HTERT RPE-1 (cell line): ENCODE measurements around the gene TMPRSS6.

Experiments
- in situ Hi-C: fragments of 300-500 bp; cut with MboI; formaldehyde crosslinking; loops from 4 replicates; pipeline ENCODE4 v1.14.3; 2020; ENCODE audit warnings: low sequenced_read_pairs

The TMPRSS6 gene

DNA sequence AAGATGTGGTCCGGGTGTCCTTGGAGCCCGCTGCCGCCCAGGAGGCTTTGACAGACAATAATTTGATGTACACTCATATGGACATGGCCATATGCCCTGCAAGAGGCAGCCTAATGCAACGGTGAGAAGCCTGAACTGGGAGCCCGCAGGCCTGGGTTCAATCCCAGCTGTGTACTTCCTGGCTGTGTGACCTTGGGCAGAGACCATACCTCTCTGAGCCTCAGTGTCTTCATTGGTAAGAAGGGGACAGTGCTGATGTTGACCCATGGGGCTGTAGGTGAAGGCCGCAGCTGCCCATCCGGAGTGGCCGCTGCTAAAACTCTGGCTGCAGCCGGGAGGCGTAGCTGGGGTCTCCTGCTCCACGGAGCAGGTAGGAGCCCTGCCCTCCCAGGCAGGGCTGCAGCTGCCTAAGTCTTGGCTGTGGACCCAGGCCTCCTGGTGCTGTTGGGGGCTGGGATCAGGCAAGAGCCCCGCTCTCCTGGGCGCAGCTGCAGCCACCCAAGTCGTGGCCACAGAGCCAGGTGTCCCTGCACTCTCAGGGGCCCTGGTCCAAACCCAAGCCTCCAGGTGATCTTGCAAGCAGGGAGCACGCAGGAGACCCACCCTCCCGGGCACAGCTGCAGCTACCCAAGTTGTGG lies 31.3 kb upstream of the TMPRSS6 start:
- in situ Hi-C loops: no loop called here

DNA sequence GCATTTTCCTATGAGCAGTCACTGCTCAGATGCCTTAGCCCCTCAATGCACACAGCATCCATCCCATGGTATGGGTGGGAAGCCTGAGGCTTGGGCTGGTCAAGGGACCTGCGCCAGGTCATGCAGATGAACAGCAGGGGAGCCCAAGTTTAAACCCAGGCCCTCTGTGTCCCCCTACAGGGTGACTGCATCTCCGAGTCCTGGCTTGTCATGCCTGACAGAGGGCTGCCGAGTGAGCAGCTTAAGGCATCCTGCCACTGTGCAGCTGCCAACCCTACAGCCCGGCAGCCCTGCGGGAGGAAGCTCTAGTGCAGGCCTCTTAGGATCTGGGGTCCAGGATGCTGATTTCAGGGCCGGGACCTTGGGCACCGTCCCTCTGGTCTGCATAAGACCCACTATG lies 30.2 kb upstream of the TMPRSS6 start:
- in situ Hi-C loops: no loop called here

DNA sequence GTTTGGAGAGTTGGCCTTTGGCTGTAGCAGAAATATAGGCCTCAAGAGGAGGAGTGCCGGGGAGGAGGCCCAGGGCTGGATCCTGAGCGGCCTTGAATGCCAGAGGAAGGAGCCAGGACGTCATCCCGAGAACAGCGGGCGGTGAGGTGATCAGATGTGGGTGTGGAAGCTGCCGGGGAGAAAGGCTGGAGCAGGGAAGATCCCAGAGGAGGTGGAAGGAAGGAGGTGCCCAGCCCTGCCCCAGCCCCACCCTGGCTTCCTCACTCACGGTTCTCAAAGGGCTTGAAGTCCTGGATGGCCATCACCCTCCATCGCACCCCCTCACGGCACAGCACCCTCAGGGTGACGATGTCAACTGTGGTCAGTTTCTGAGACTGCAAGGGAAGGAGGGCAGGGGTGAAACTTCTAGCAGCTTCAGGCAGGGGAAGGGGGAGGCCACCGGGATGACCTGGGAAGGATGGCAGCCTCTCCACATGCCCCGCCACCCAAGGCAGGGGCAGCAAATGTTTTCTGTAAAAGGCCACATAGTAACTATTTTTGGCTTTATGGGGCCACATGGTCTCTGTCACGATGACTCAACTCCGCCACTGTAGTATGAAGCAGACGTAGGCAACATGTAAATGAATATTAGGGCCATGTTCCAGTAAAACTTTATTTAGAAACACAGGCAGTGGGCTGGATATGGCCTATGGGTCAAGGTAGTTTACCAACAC lies 29.5 kb upstream of the TMPRSS6 start:
- in situ Hi-C loops: no loop called here

DNA sequence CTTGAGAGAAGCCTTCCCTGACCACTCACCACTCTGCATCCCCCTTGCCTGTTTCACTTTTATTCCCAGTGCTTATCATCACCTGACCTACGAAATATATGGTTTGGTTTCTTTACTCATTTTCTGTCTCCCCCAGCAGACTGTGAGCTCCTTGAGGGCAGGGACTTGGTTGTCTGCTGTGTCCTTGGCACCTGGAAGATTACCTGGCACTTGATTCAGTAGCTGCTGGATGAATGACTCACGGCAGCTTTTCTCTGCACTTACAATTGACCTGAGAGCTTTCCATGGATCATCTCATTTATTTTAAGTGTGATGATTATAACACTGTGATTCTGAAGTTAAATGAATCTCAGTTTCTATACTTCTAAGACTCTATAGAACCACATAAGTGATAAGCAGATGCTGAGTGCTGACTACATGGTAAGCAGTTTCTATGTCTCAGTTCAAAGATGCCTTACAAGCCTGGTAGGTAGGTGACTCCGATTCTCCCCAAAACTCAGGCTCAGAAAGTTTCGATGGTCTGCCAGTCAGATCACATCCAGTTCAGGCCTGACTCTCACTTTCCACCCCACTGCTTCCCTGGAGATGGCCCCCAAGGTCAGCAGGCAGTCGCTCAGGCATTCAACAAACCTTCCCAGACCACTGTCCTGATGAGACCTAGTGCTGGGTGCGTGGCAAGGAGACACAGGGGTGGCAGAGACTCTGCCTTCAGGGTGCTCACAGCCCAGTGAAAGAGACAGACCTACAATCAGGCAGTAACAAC lies 28.6 kb upstream of the TMPRSS6 start:
- in situ Hi-C loops: no loop called here

DNA sequence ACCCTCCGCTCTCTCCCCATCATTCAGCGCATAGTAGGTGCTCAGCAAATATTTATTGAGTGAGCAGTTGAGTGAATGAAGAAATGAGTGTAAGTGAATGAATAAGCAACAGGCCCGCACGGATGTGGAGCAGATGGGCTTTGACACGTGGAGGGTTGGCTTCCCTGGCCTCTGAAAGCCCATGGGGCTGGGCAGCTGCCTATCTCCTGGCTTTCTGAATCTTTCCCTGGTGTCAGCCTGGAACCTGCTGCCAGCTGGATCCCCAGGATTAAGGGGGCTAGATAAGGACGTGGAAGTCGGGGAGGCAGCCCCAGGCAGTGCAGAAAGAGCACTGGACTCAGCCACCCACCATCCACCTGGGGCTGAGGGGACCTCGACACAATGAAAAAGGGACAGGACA lies 27.6 kb upstream of the TMPRSS6 start:
- in situ Hi-C loops: no loop called here

DNA sequence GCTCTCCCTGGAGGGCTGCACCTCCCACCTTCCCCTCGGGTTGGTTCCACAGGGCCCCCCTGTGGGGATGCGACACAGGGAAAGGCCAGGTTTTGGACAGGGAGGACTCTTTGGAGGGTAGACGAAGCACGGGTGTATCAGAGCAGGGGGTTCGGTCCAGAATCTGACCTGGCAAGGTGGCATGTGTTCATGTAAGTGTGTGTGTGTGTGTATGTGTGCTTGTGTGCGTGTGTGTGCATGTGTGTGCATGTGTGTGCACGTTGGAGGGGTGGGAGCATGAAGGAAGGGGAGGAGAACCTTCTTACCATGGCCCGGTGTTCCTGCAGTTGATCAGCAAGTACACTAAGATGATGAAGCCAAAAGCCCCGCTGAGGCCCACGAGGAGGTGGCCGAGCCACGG lies 25.5 kb upstream of the TMPRSS6 start:
- in situ Hi-C loops: no loop called here

DNA sequence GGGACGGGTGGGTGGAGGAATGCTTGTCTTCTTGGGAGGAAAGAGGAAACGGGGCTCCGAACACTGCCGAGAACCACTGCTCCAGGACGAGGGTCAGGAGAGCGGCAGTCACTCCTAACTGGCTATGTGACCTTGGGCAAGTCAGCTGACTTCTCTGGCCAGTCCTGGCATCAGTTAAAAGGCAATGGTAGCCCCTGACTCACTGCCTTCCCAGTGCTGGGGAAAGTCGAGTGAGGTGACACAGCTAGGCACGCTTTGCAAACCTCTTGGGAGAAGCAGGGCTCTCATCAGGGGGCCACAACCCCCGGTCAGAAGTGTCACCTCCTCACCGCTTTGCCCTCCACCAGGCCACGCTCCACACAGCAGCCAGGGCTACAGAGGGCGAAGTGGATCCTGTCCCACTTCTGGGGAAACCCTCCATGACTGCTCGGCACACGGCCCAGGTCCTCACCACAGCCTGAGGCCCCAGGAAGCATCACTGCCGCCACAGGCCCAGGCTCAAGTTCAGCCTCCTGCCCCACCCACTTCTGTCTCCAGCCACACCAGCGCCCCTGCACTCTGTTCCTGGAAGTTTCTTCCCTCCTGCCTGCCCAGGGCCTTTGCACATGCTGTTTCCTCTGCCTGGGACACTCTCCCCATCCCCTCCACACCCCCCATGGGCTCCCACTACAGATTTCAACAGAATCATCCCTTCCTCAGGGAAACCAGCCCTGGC lies 23.9 kb upstream of the TMPRSS6 start:
- in situ Hi-C loops: no loop called here

DNA sequence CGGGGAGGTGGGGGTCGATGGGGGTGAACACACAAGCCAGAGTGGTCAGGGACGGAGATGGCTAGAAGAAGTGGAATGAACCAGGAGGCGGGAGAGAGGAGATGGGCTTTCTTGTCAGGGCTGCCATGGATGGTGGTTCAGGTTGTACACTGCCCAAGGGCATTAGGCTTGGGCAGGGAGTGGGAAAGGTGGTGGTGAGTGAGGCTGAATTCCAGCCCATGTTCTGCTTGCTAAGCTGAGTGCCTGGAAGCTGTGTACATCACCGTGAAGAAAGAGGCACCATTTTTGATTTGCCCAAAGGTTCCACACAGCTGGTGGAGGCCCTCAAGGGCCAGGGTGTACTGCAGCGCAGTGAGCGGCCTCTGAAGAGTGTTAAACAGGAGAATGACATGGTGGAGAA lies 23.3 kb upstream of the TMPRSS6 start:
- in situ Hi-C loops: no loop called here

DNA sequence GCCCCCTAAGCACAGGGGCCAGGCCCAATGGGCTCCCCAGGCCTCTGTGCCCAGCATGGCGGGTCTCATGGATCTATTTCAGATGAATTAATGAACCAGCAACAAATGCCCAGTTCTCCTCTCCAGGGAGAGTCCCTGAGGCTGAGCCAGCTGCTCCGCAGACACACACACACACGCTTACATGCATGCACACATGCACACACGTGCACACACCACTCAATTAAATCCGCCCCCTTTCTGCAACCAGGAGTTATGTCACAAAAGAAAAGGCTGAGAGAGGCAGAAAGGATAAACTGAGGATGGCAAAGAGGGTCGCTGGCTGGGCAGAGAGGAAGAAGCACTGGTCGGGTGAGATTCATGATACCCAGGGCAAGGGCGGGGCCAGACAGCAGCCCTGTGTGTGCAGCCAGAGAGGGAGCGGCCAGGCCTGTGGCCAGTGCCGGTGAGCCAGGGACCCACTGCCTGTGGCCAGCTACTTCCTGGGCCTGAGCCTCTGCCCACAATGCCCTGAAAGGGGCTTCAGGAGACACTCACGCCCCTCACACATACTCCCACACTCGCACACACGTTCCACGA lies 20.4 kb upstream of the TMPRSS6 start:
- in situ Hi-C loops: no loop called here

DNA sequence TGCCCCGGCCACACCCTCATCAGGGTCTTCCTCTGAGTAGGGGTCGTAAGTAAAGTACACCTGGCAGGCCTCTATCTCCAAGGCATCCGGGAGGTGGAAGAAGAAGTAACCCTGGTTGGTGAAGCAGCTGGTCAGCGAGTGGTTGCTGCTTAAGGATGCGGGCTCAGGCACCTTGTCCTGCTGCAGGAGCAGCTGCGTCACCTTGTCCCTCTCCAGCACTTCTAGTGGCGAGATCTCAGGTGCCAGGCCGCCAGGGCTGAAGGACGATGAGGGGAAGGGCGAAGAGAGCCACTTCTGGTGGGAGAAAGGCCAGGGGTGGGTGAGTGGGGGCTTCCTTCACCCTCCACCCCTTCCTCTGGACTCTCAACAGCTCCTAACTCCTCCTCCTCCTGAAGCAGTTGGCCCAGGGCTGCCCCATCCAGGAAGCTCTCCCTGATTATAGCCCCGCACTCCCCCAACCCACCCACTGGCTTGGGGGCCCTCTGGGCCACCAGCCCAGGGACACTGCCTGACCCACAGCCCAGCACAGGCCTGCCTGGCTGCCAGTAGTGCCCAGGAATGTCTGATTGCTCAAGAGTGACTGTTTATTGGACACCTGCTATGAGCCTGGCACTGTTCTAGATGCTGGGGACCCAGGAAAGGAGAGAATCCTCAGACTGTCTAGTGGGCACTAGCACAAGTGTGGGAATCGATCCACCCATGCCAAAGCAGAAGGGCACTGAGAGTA lies 19.2 kb upstream of the TMPRSS6 start:
- in situ Hi-C loops: no loop called here

DNA sequence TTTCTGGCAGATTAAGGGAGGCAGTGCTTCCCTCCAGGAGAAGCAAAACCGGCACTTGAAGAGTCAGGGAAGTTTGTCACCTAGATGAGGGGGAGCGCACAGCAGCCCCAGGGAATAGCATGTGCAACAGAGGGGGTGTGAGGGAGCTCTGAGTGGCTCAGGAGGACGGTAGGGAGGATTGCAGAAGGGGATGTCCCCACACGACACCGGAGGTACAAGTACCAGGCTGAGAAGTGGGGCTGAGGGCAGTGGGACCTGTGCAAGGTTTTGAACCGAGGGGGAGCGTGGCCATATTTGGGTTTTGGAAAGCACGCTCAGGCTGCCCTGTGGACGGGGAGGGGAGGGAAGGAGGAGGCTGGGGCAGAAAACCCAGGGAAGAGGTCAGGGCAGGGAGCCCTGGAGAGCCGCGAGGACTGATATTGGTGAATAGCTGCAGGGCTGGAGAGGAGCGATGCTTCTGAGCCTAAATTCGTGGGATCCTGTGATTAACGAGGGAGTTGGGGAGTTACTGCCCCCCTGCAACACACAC lies 17.9 kb upstream of the TMPRSS6 start:
- in situ Hi-C loops: no loop called here

DNA sequence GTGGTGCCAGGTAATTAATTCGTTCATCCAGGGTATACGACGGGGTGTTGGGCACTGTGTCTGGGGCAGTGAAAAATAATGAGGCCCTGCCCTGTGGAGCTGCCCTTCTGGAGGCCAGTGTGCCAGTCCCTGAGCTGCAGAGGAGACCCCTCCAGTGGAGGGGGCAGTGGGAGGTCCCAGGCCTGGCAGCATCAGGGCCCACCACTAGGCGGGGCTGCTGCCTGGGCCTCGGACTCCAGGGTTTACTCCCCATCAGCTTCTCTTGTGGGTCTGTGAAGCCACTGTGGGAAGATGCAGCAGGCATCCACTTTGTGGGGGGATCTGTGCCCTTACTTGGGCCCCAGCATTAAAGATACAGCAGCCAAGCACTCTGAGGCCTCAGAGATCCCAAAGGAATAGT lies 17.4 kb upstream of the TMPRSS6 start:
- in situ Hi-C loops: no loop called here

DNA sequence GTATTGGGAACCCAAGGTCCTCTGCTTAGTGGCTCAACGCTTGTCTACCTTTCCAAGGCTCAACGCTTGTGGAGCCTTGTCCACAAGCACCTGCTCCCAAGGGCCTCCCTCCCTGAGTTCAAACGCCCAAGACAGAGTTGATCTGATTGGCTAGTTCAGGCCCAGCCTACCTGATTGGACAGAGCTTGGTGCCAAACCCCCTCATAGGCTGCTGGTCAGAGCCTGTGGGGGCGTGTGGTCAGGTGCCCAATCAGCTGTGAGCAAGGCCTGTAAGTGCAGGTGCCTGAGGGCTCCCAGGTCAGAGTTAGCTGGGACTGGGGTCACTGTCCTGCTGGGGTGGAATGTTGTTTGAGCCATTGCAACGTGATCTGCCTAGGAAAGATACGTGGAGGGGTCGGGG lies 16.9 kb upstream of the TMPRSS6 start:
- in situ Hi-C loops: no loop called here

DNA sequence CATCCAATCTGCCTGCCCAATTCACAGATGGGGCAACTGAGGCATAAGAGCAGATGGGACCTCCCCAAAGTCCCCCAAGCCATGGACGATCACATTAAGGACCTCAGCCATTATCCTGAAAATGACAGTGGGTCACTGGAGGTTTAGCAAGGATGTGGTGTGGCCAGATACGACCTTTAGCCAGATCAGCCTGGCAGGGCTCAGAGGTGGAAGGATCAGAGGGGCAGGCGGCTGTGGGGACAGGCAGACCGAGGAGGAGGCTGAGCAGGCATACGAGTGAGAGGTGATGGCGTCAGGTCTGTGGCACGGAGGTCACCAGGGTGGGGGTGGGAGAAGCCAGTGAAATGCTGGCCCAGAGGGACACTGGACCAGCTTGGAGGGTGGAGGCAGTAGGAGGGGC lies 14.1 kb upstream of the TMPRSS6 start:
- in situ Hi-C loops: no loop called here

DNA sequence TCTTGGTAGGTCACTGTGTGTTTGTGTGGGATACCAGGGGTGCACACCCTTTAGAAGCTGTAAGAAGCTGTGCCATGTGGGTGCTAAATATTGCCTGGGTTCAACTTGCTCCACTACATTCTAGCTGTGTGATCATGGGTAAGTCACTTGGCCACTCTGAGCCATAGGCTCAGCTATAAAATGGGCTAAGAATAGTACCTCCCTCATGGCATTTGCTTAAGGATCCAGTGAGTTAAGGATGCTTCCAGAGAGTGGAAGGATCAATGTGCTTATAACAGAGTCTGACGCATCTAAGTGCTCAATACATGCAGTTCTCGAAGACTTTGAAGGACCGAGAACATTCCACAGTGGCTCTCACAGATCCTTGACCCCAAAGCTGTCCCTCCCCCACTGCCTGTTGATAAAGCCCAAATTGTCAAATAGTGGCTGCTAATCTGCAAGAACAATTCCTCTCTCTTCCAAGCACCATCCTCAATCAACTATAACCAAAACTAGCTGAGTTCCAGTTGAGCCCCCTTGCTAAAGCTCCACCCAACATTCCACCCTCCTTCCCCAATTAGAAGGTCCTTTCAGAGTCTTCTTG lies 13.2 kb upstream of the TMPRSS6 start:
- in situ Hi-C loops: no loop called here

DNA sequence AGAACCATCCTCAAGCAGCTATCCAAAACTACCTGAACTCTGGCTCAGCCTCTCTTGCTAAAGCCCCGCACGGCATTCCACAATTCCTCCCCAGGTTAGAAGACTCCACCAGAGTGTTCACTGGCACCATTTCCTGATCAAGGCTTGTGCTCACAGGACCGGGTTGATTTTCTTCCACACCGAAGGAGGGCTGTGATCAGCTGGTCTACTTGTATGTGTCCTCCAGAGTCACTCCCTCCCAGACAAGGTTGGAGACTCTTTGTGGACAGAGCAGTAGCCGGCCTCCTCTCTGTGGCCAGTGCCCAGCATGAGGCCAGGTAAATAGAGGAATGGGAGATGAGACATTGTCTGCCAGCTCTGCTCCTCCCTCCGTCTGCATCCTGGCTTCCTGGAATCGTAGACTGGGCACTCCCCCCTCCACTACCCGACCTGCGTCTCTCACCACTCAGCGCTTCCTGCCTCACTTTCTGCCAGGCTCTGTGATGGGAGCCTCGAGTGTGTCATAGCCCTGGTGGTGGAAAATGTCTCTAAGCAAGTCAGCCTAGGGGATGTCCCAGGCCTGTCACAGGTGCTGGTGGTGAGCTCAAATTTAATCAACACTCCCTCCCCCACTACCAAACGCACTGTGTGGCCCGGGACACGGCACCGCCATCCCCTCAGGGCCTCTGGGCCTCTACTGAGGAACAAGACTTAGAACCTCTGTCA lies 12.5 kb upstream of the TMPRSS6 start:
- in situ Hi-C loops: no loop called here

DNA sequence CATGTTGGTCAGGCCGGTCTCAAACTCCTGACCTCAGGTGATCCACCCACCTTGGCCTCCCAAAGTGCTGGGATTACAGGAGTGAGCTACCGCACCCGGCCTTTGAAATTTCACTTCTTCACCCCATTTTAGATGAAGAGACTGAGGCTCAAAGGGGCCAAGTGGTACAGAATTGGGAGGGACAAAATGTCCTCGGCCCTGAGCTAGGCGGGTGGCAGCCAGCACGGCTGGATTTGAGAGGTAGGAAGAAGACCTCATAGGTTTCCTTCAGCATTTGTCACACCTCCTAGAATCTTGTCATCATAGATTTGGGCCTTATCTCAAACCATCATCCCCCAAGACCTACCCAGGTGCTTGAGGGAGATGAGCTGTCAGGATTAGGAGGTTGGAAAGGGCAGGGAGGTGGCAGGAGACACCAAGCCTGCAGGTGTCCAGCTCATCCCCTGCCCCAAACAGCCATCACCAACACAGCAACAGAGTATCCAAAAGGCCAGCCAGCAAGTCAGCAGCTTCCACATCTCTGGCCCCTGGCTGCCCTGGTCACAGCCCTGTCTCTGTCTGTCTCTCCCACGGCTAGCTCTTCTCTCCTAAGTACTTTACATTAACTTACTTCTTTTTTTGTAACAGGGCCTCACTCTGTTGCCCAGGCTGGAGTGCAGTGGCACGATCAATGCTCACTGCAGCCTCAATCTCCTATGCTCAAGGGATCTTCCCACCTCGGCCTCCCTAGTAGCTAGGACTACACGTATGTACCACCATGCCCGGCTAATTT lies 11.2 kb upstream of the TMPRSS6 start:
- in situ Hi-C loops: no loop called here

DNA sequence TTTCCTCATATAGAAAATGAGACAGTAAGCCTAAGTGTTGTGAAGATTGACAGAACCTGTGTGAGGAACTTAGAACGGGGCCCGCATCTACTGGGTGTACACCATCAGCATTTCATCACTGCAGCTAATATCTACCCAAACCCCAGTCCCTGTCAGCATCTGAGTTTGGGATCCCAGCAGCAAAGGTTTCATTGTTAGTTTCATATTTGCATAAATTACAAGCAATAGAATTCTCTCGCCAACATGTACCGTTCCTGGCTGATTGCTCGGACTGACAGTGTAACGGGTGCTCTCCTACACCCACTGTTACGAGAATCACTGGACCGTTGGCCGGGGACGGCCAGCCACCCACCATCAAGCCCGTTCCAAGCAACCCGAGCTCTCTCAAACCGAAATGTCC lies 10.4 kb upstream of the TMPRSS6 start:
- in situ Hi-C loops: no loop called here

DNA sequence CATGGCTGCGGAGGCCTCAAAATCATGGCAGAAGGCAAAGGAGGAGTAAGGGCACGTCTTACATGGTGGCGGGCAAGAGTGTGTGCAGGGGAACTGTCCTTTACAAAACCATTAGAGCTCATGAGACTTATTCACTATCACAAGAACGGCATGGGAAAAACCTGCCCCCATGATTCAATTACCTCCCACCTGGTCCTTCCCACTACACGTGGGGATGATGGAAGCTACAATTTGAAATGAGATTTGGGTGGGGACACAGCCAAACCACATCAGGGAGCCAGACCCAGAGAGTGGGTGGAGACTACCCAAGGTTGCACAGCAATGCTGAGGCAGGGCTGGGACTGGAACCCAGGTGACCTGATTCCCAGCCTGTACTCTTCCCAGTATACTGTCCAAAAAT lies 8.6 kb upstream of the TMPRSS6 start:
- in situ Hi-C loops: no loop called here
